ENCODE measurements around the gene RNF7. TPM values are rescaled to one million over a fixed set of nuclear protein-coding genes. Genes with fewer than 3 reads are reported as not detected.
"Not testable (repeated sequence)": the region's sequence is repeated elsewhere in the genome, so short reads cannot be mapped to it uniquely, and the experiment has no call there.

RNF7 gene
- total RNA-seq, 4 donors from 2014 or later = 59.2 to 91.8 (median 70.7) TPM

GRCh38 chr3:141699897-141700296 lies 38.2 kb upstream of the RNF7 start:
- H3K36me3 ChIP-seq = no peaks in the 10 kb centered on the region
- H3K4me3 ChIP-seq = no peak overlapping the region
- TF ChIP-seq POLR2A (IDR thresholded peaks at IDR 0.05) (no peak), CTCF (IDR thresholded peaks at IDR 0.05) (no peak)
- no peak overlapping the region for H3K27ac ChIP-seq
- DNase-seq = no peak
- intact Hi-C loops (cut with DNase I; ENCODE audit: low total_unique reads) = no loop called here
- H3K27me3 ChIP-seq = no peaks in the 10 kb centered on the region
- no peaks in the 10 kb centered on the region for H3K9me3 ChIP-seq
- no peaks in the 10 kb centered on the region for H3K4me1 ChIP-seq

DNA sequence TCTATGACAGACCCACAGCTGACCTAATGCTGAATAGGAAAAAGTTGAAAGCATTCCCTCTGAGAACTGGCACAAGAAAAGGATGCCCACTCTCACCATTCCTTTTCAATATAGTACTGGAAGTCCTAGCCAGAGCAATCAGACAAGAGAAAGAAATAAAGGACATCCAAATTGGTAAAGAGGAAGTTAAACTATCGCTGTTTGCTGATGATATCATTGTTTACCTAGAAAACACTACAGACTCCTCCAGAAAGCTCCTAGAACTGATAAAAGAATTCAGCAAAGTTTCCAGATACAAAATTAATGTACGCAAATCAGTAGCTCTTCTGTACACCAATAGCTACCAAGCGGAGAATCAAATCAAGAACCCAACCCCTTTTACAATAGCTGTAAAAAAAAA lies 34.7 kb upstream of the RNF7 start:
- H3K27ac ChIP-seq; intact Hi-C loops (cut with DNase I; ENCODE audit: low total_unique reads); H3K4me1 ChIP-seq; H3K9me3 ChIP-seq; DNase-seq; H3K4me3 ChIP-seq; H3K27me3 ChIP-seq; H3K36me3 ChIP-seq: not testable (repeated sequence)

- no peaks in the 10 kb centered on the region for H3K27me3 ChIP-seq
- intact Hi-C loops (cut with DNase I; ENCODE audit: low total_unique reads) = no loop called here
- H3K36me3 ChIP-seq = no peaks in the 10 kb centered on the region
- no peaks in the 10 kb centered on the region for H3K9me3 ChIP-seq
- peak overlapping the region in 1 of 2 donors; percentile 9 for H3K27ac ChIP-seq
- TF ChIP-seq POLR2A (IDR thresholded peaks at IDR 0.05) (no peak), CTCF (IDR thresholded peaks at IDR 0.05) (no peak)
- no peaks in the 10 kb centered on the region for H3K4me1 ChIP-seq
- no peak overlapping the region for H3K4me3 ChIP-seq
- no peak for DNase-seq
These were observed 30.3 kb upstream of the RNF7 start for GRCh38 chr3:141707741-141708203.

- Histone ChIP-seq H3K36me3 (no peaks in the 10 kb centered on the region), H3K27me3 (no peaks in the 10 kb centered on the region), H3K27ac (peak overlapping the region in 1 of 2 donors; percentile 4), H3K4me3 (no peak overlapping the region), H3K9me3 (no peaks in the 10 kb centered on the region), H3K4me1 (no peaks in the 10 kb centered on the region)
- TF ChIP-seq POLR2A (IDR thresholded peaks at IDR 0.05) (no peak), CTCF (IDR thresholded peaks at IDR 0.05) (no peak)
- DNase-seq = no peak
- intact Hi-C loops (cut with DNase I; ENCODE audit: low total_unique reads) = no loop called here
These were observed 29.7 kb upstream of the RNF7 start for GRCh38 chr3:141708367-141708766.

GRCh38 chr3:141709126-141709770 lies 28.9 kb upstream of the RNF7 start:
- no peaks in the 10 kb centered on the region for H3K4me1 ChIP-seq
- H3K9me3 ChIP-seq = no peaks in the 10 kb centered on the region
- no peak for DNase-seq
- no peaks in the 10 kb centered on the region for H3K36me3 ChIP-seq
- no peak overlapping the region for H3K4me3 ChIP-seq
- H3K27me3 ChIP-seq = no peaks in the 10 kb centered on the region
- H3K27ac ChIP-seq = no peak overlapping the region
- no peak for TF ChIP-seq POLR2A (IDR thresholded peaks at IDR 0.05)
- TF ChIP-seq CTCF (IDR thresholded peaks at IDR 0.05) = no peak
- intact Hi-C loops (cut with DNase I; ENCODE audit: low total_unique reads) = no loop called here

DNA sequence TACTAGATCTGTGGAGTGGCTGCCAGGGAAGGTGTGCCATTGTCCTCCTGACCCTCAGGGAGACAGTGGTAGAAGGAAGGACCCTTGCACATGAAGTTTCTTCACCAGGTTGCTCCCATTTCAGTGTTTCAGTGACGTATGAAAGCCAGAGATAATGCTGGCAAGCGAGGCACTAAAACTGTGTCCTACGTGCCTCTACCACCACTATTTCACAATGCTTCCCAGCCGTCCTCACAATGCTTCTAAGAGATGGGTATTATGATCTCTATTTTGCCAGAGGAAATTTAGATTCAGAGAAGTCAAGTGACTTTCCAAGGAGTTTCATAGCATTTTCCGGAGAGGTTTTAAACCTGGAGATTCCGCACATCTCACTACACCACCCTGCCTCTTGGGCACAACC lies 28.0 kb upstream of the RNF7 start:
- intact Hi-C loops (cut with DNase I; ENCODE audit: low total_unique reads) = no loop called here
- H3K4me3 ChIP-seq = no peak overlapping the region
- peak overlapping the region in 1 of 2 donors; percentile 34 for H3K27ac ChIP-seq
- no peak for TF ChIP-seq POLR2A (IDR thresholded peaks at IDR 0.05)
- no peak for TF ChIP-seq CTCF (IDR thresholded peaks at IDR 0.05)
- no peaks in the 10 kb centered on the region for H3K4me1 ChIP-seq
- no peak for DNase-seq
- no peaks in the 10 kb centered on the region for H3K36me3 ChIP-seq
- no peaks in the 10 kb centered on the region for H3K27me3 ChIP-seq
- no peaks in the 10 kb centered on the region for H3K9me3 ChIP-seq
